WERI-Rb-1 (cell line): ENCODE measurements around the gene OR10H3.
"Not testable (repeated sequence)": the region's sequence is repeated elsewhere in the genome, so short reads cannot be mapped to it uniquely, and the experiment has no call there.

Experiments
- DNase-seq: peaks from one replicate; pipeline ENCODE4 v3.0.0-alpha.2; 2020
- H3K27ac ChIP-seq: fragments of 250-450 bp; sonication (Bioruptor Pico); 2 replicates; pipeline ENCODE4 v1.5.1; 2020; ENCODE audit warnings: mild to moderate bottlenecking, moderate library complexity
- H3K27me3 ChIP-seq: fragments of 250-450 bp; sonication (Bioruptor Pico); 2 replicates; pipeline ENCODE4 v1.5.1; 2021; ENCODE audit warnings: mild to moderate bottlenecking, low read depth, moderate library complexity; ENCODE audit not compliant: insufficient read depth, severe bottlenecking
- H3K36me3 ChIP-seq: fragments of 250-450 bp; sonication (Bioruptor Pico); 2 replicates; pipeline ENCODE4 v1.5.1; 2020; ENCODE audit warnings: mild to moderate bottlenecking, moderate library complexity
- H3K4me3 ChIP-seq: 2 replicates; pipeline ENCODE4 v1.5.1; 2011; ENCODE audit warnings: low read depth, mild to moderate bottlenecking, control low read depth, low read length
- H3K9me3 ChIP-seq: fragments of 250-450 bp; sonication (Bioruptor Pico); 2 replicates; pipeline ENCODE4 v1.5.1; 2021; ENCODE audit warnings: mild to moderate bottlenecking, moderate library complexity; ENCODE audit not compliant: severe bottlenecking
- CTCF ChIP-seq: IDR thresholded peaks from 2 replicates; pipeline ENCODE4 v1.5.1; 2011; ENCODE audit warnings: low read depth, mild to moderate bottlenecking, control low read depth, inconsistent platforms, low read length

The OR10H3 gene

GRCh38 chr19:15759962-15760565 lies 22.3 kb downstream of the OR10H3 start:
- Histone ChIP-seq H3K4me3 (no peak overlapping the region), H3K9me3 (no peaks in the 10 kb centered on the region), H3K27me3 (peaks cover 79% of the 10 kb centered on the region), H3K36me3 (no peaks in the 10 kb centered on the region), H3K27ac (no peak overlapping the region)
- DNase-seq: no peak
- TF ChIP-seq CTCF: peak; percentile 42

DNA sequence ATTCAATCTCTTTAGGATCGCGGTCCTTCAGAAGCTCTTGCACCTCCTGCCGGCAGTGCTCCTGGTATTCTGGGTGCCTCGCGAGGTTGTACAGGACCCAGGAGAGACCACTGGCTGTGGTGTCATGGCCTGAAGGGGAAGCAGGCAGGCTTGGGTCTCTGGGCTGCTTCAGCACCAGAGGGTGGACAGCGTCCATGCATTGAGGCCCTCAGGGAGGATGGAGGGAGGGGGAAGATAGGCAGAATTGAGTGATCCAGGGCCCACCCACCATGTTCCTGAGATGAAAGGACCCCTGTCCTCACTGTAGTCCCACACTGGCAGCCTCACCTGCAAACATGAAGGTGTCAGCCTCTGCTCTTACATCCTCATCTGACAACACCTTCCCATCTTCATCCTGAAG lies 31.8 kb downstream of the OR10H3 start:
- H3K27ac ChIP-seq: no peak overlapping the region
- H3K27me3 ChIP-seq: peaks cover 60% of the 10 kb centered on the region
- TF ChIP-seq CTCF: no peak
- no peaks in the 10 kb centered on the region for H3K36me3 ChIP-seq
- H3K9me3 ChIP-seq: no peaks in the 10 kb centered on the region
- DNase-seq: no peak
- H3K4me3 ChIP-seq: no peak overlapping the region

DNA sequence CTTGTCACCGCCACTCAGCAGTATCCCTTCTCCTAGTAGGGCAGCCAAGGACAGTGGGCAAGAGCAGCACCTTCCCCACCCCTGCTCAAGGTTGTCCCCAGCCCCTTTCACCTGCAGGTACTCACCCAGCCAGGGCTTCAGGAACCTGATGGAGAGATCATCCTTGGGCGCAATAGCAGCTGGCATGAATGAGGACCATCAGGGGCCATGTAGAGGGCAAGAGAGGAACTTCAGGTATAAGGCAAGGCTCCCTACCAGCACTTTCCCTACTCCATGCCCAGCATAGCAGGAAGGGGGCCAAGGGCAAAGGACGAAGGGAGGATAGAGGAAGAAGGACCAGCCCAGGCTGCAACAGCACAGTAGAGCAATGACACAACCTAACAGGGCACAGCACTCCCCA lies 36.4 kb downstream of the OR10H3 start:
- H3K9me3 ChIP-seq: not testable (repeated sequence)

DNA sequence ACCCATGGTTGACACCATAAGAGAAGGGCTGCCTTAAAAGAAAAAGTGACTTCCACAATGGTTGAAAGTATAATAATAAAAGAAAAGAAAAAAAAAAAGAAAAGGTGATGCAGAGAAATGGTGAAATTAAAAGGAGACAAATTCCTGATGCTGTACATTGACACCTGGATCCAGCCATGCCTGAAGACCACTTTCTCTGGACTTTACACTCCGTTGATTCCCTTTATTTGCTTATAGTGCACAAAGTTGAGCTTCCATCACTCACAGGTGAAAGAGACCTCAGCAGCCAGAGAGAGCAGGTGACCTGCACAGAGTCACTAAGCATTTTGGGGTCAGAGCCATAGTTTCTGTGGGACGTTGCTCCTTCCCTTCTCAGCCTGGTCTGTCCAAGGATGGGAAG lies 37.5 kb downstream of the OR10H3 start:
- no peak for TF ChIP-seq CTCF
- no peak for DNase-seq
- no peaks in the 10 kb centered on the region for H3K36me3 ChIP-seq
- H3K4me3 ChIP-seq: no peak overlapping the region
- H3K9me3 ChIP-seq: no peaks in the 10 kb centered on the region
- H3K27me3 ChIP-seq: peaks cover 35% of the 10 kb centered on the region
- H3K27ac ChIP-seq: no peak overlapping the region

More for the DNA sequence above, 36.4 kb downstream of the OR10H3 start:
- H3K36me3 ChIP-seq, H3K27ac ChIP-seq, DNase-seq, H3K4me3 ChIP-seq: not testable (repeated sequence)
- H3K27me3 ChIP-seq: peaks cover 44% of the 10 kb centered on the region

- TF ChIP-seq CTCF: no peak
- H3K27me3 ChIP-seq: peaks cover 28% of the 10 kb centered on the region
- H3K9me3 ChIP-seq: no peaks in the 10 kb centered on the region
- no peak overlapping the region for H3K27ac ChIP-seq
- H3K4me3 ChIP-seq: no peak overlapping the region
- H3K36me3 ChIP-seq: no peaks in the 10 kb centered on the region
- DNase-seq: no peak
Measured at GRCh38 chr19:15776264-15776663, 38.5 kb downstream of the OR10H3 start.

- H3K27me3 ChIP-seq: peaks cover 23% of the 10 kb centered on the region
- H3K9me3 ChIP-seq: no peaks in the 10 kb centered on the region
- H3K27ac ChIP-seq: no peak overlapping the region
- no peak for TF ChIP-seq CTCF
- no peaks in the 10 kb centered on the region for H3K36me3 ChIP-seq
- no peak overlapping the region for H3K4me3 ChIP-seq
- DNase-seq: no peak
Measured at GRCh38 chr19:15776991-15777970, 39.5 kb downstream of the OR10H3 start.
